H1 (cell line): Measurements from ENCODE around the gene ARPC4. TPM values are rescaled to one million over a fixed set of nuclear protein-coding genes. Genes with fewer than 3 reads are reported as not detected.

Source experiments
- CTCF ChIA-PET: fragments of 300-600 bp; sonication (Branson Sonifier 250); formaldehyde crosslinking; loops from one replicate; lab custom pipeline; 2021; ENCODE audit not compliant: partially characterized antibody; lab: Charles Lee
- POLR2A ChIA-PET: fragments of 300-600 bp; sonication (Branson Sonifier 250); formaldehyde crosslinking; loops from one replicate; lab custom pipeline; 2021; ENCODE audit warnings: inconsistent platforms; ENCODE audit not compliant: partially characterized antibody; lab: Charles Lee
- DNase-seq, 2 experiments: peaks; one replicate each; pipeline versions ENCODE4 v3.0.0 to v3.0.0-alpha.2; 2010 to 2022; ENCODE audit warnings: low spot score in 2 of 2, low read depth in 1 of 2, mixed read lengths in 1 of 2
- FAIRE-seq: peaks from 2 replicates; lab custom pipeline; 2011; peaks lifted over from hg19 to GRCh38; lab: Jason Lieb, UNC
- H2AFZ ChIP-seq: 2 replicates; pipeline ENCODE4 v1.8.1; 2012; ENCODE audit warnings: low read length, inconsistent platforms
- H2AK5ac ChIP-seq: 2 replicates; pipeline ENCODE4 v1.6.1; 2013; ENCODE audit warnings: low read depth, low read length
- H2BK120ac ChIP-seq: replicated peaks from 2 replicates; pipeline ENCODE3; 2013; ENCODE audit warnings: low read depth, low read length, inconsistent platforms
- H2BK12ac ChIP-seq: 2 replicates; pipeline ENCODE4 v1.6.1; 2013; ENCODE audit warnings: low read depth, low read length
- H2BK15ac ChIP-seq: 2 replicates; pipeline ENCODE4 v1.6.1; 2013; ENCODE audit warnings: low read length
- H2BK20ac ChIP-seq: 2 replicates; pipeline ENCODE4 v1.6.1; 2013; ENCODE audit warnings: low read length
- H2BK5ac ChIP-seq: 2 replicates; pipeline ENCODE4 v1.6.1; 2013; ENCODE audit warnings: low read depth, low read length
- H3K14ac ChIP-seq: 2 replicates; pipeline ENCODE4 v1.6.1; 2013; ENCODE audit warnings: inconsistent platforms; ENCODE audit not compliant: insufficient read length
- H3K18ac ChIP-seq: 2 replicates; pipeline ENCODE4 v1.6.1; 2013; ENCODE audit warnings: low read length; ENCODE audit errors: extremely low read depth
- H3K23ac ChIP-seq: 2 replicates; pipeline ENCODE4 v1.6.1; 2013; ENCODE audit warnings: inconsistent platforms; ENCODE audit not compliant: insufficient read length
- H3K23me2 ChIP-seq: 2 replicates; pipeline ENCODE4 v1.6.1; 2013; ENCODE audit warnings: low read depth, low read length
- H3K27ac ChIP-seq: 2 replicates; pipeline ENCODE4 v1.6.1; 2011; ENCODE audit warnings: low read depth, low read length, inconsistent platforms
- H3K27me3 ChIP-seq, 4 experiments: replicated peaks in 1 of 4; 1 replicate in 1 of 4; 2 replicates in 3 of 4; pipeline versions ENCODE4 v1.6.1 to v1.8.1; 2011 to 2013; ENCODE audit warnings: low read length in 3 of 4, mild to moderate bottlenecking in 3 of 4, inconsistent platforms in 2 of 4, mixed read lengths in 2 of 4, moderate library complexity in 1 of 4; ENCODE audit not compliant: control insufficient read depth in 3 of 4, insufficient read depth in 3 of 4; ENCODE audit errors: extremely low read depth in 1 of 4
- H3K36me3 ChIP-seq, 4 experiments: 2 replicates each; pipeline versions ENCODE4 v1.6.1 to v1.8.1; 2011 to 2013; ENCODE audit warnings: mild to moderate bottlenecking in 4 of 4, low read length in 3 of 4, moderate library complexity in 2 of 4, control low read depth in 1 of 4, inconsistent platforms in 1 of 4; ENCODE audit not compliant: insufficient read depth in 4 of 4, control insufficient read depth in 2 of 4
- H3K4ac ChIP-seq: replicated peaks from 2 replicates; pipeline ENCODE3; 2013; ENCODE audit warnings: low read length, low read depth, mixed read lengths, inconsistent platforms; ENCODE audit not compliant: insufficient read length
- H3K4me1 ChIP-seq, 4 experiments: replicated peaks in 1 of 4; 1 replicate in 1 of 4; 2 replicates in 3 of 4; pipeline versions ENCODE4 v1.6.1 to v1.8.1; 2011 to 2013; ENCODE audit warnings: low read length in 3 of 4, inconsistent platforms in 2 of 4, mixed read lengths in 1 of 4; ENCODE audit not compliant: insufficient read depth in 4 of 4, control insufficient read depth in 3 of 4
- H3K4me2 ChIP-seq, 2 experiments: 2 replicates each; pipeline versions ENCODE4 v1.6.1 to v1.8.1; 2011 to 2013; ENCODE audit warnings: low read depth in 2 of 2, low read length in 2 of 2, control low read depth in 1 of 2, inconsistent platforms in 1 of 2, mild to moderate bottlenecking in 1 of 2; ENCODE audit not compliant: insufficient read depth in 1 of 2
- H3K4me3 ChIP-seq, 4 experiments: fragments of 200-600, 300-600 bp in 1 of 4; sonication (generic), shearing (Covaris generic), sonication (Bioruptor Twin) in 1 of 4; 2 replicates each; pipeline versions ENCODE4 v1.5.1 to v1.8.1; 2011 to 2016; ENCODE audit warnings: low read length in 4 of 4, low read depth in 3 of 4, control low read depth in 2 of 4, inconsistent platforms in 2 of 4, mild to moderate bottlenecking in 2 of 4, mixed read lengths in 1 of 4, moderate library complexity in 1 of 4; ENCODE audit not compliant: insufficient read depth in 2 of 4; ENCODE audit errors: extremely low read depth in 1 of 4
- H3K56ac ChIP-seq: replicated peaks from 2 replicates; pipeline ENCODE3; 2013; ENCODE audit warnings: low read depth, mild to moderate bottlenecking, mixed read lengths, low read length, inconsistent platforms; ENCODE audit not compliant: insufficient read length
- H3K79me1 ChIP-seq: 2 replicates; pipeline ENCODE4 v1.6.1; 2013; ENCODE audit warnings: low read depth, low read length, control low read depth
- H3K79me2 ChIP-seq, 2 experiments: 2 replicates each; pipeline versions ENCODE4 v1.6.1 to v1.8.1; 2012 to 2013; ENCODE audit warnings: low read length in 2 of 2, mild to moderate bottlenecking in 2 of 2, inconsistent platforms in 1 of 2; ENCODE audit not compliant: insufficient read depth in 2 of 2, control insufficient read depth in 1 of 2
- H3K9ac ChIP-seq, 4 experiments: replicated peaks in 1 of 4; 1 replicate in 1 of 4; 2 replicates in 3 of 4; pipeline versions ENCODE4 v1.6.1 to v1.8.1; 2011 to 2013; ENCODE audit warnings: low read depth in 3 of 4, low read length in 3 of 4, control low read depth in 2 of 4, mild to moderate bottlenecking in 2 of 4, moderate library complexity in 2 of 4, inconsistent platforms in 1 of 4; ENCODE audit errors: extremely low read depth in 1 of 4
- H3K9me3 ChIP-seq, 2 experiments: 2 replicates each; pipeline versions ENCODE4 v1.6.1 to v1.8.1; 2012 to 2013; ENCODE audit warnings: mild to moderate bottlenecking in 2 of 2, moderate library complexity in 2 of 2, control low read depth in 1 of 2, inconsistent platforms in 1 of 2, low read depth in 1 of 2, low read length in 1 of 2, mixed read lengths in 1 of 2; ENCODE audit not compliant: insufficient read depth in 2 of 2
- H4K20me1 ChIP-seq, 2 experiments: replicated peaks in 1 of 2; 2 replicates each; pipeline versions ENCODE3 to v1.8.1; 2011 to 2013; ENCODE audit warnings: inconsistent platforms in 2 of 2, low read length in 2 of 2, mild to moderate bottlenecking in 1 of 2; ENCODE audit not compliant: insufficient read depth in 2 of 2, control insufficient read depth in 1 of 2
- H4K5ac ChIP-seq: 2 replicates; pipeline ENCODE4 v1.6.1; 2013; ENCODE audit warnings: low read length, low read depth, mixed read lengths, inconsistent platforms; ENCODE audit not compliant: insufficient read length
- H4K8ac ChIP-seq: 2 replicates; pipeline ENCODE4 v1.8.0; 2013; ENCODE audit warnings: mild to moderate bottlenecking, moderate library complexity, low read length, inconsistent platforms; ENCODE audit not compliant: insufficient read depth; ENCODE audit errors: extremely low read depth
- H4K91ac ChIP-seq: replicated peaks from 2 replicates; pipeline ENCODE3; 2013; ENCODE audit warnings: low read length, mixed read lengths, inconsistent platforms; ENCODE audit not compliant: insufficient read length
- ASH2L ChIP-seq: fragments of 200-600, 300-600 bp; sonication (generic); IDR thresholded peaks from one replicate; pipeline ENCODE4 v1.7.1; 2017; ENCODE audit warnings: low read length
- BACH1 ChIP-seq: IDR thresholded peaks from 2 replicates; pipeline ENCODE4 v1.6.1; 2012; ENCODE audit warnings: low read length, improper control_type of control experiment
- EGR1 ChIP-seq: IDR thresholded peaks from 2 replicates; pipeline ENCODE4 v1.6.1; 2011; ENCODE audit warnings: low read depth, low read length, borderline replicate concordance
- EP300 ChIP-seq, 2 experiments: IDR thresholded peaks; 1 replicate in 1 of 2; 2 replicates in 1 of 2; pipeline ENCODE4 v1.6.1; 2011 to 2012; ENCODE audit warnings: low read depth in 2 of 2, low read length in 2 of 2, mild to moderate bottlenecking in 2 of 2, borderline replicate concordance in 1 of 2, inconsistent platforms in 1 of 2, moderate library complexity in 1 of 2
- JUN ChIP-seq: IDR thresholded peaks from 2 replicates; pipeline ENCODE4 v1.6.1; 2011; ENCODE audit warnings: low read depth, mild to moderate bottlenecking, improper control_type of control experiment, low read length
- JUND ChIP-seq: IDR thresholded peaks from 2 replicates; pipeline ENCODE4 v1.6.1; 2011; ENCODE audit warnings: mild to moderate bottlenecking, improper control_type of control experiment, low read length
- MAFK ChIP-seq: IDR thresholded peaks from 2 replicates; pipeline ENCODE4 v1.6.1; 2012; ENCODE audit warnings: low read depth, mild to moderate bottlenecking, improper control_type of control experiment, low read length
- PHF8 ChIP-seq: fragments of 200-600 bp; sonication (generic); conservative IDR thresholded peaks from 2 replicates; pipeline ENCODE4 v1.7.1; 2012; ENCODE audit warnings: low read depth, mild to moderate bottlenecking, inconsistent platforms, low read length, moderate library complexity
- POLR2A ChIP-seq, 2 experiments: IDR thresholded peaks; 1 replicate in 1 of 2; 2 replicates in 1 of 2; pipeline ENCODE4 v1.6.1; 2011; ENCODE audit warnings: low read depth in 2 of 2, low read length in 2 of 2, mild to moderate bottlenecking in 2 of 2; ENCODE audit errors: control extremely low read depth in 1 of 2
- SP4 ChIP-seq: IDR thresholded peaks from 2 replicates; pipeline ENCODE4 v1.6.1; 2012; ENCODE audit warnings: low read length, inconsistent platforms
- SRF ChIP-seq: IDR thresholded peaks from 2 replicates; pipeline ENCODE4 v1.6.1; 2011; ENCODE audit warnings: mild to moderate bottlenecking, low read depth, low read length, moderate library complexity
- ZNF274 ChIP-seq: IDR thresholded peaks from 2 replicates; pipeline ENCODE4 v1.7.0; 2012; ENCODE audit warnings: low read length, borderline replicate concordance; ENCODE audit errors: extremely low read depth
- WGBS, 2 experiments: shearing (Covaris generic) in 1 of 2; methylation state at CpG; one replicate each; pipeline versions ENCODE4 v1.1.6 to v1.1.7; 2013 to 2015; ENCODE audit warnings: low lambda C conversion rate in 2 of 2, mixed read lengths in 2 of 2, inconsistent platforms in 1 of 2, low coverage in 1 of 2, missing lambda C conversion rate in 1 of 2; ENCODE audit not compliant: insufficient replicate concordance in 2 of 2, insufficient coverage in 1 of 2, insufficient read length in 1 of 2; ENCODE audit errors: extremely low coverage in 1 of 2, missing lambda C conversion rate in 1 of 2; 5-methylcytosine and 5-hydroxymethylcytosine counted together
- polyA plus RNA-seq, 7 experiments: library from polyadenylated mRNA; depleted of rRNA in 3 of 7; stranded (reverse) in 5 of 7; unstranded in 2 of 7; fragments of >200 nt in 5 of 7; fragments of 200-250 nt in 2 of 7; gene quantifications; 1 replicate in 5 of 7; 2 replicates in 1 of 7; 4 replicates in 1 of 7; pipeline versions ENCODE4 v1.2.1 to v1.2.3, GENCODE V29; 2011 to 2013; ENCODE audit warnings: missing spikeins in 2 of 7, mixed read lengths in 2 of 7
- total RNA-seq: library from RNA; stranded (reverse); fragmentation: NEBNext Ultra II Directional; extraction: Animal tissue kit (Norgen Biotek cat#: 25700); gene quantifications from 2 replicates; pipeline ENCODE4 v1.2.1, GENCODE V29; 2021

Gene ARPC4
- total and polyA plus RNA-seq, 2 of the 8 experiments (the other 6 are each of a cell fraction or from before 2014, with no cell fraction given): 138 to 154 TPM

- Histone ChIP-seq H2BK20ac (peak within 1 kb of the TSS; percentile 72; the same call in 1 of the 2 replicates), H3K4me2 (peak within 1 kb of the TSS; percentile 82 to 87), H4K5ac (peak within 1 kb of the TSS; percentile 89), H2BK12ac (0 out of 2 replicates have a peak within 1 kb of the TSS, but pooled peaks have one; percentile 71), H3K9ac (peak within 1 kb of the TSS; percentile 63 to 71 (median 68)), H3K23me2 (peaks cover 7% of the 10 kb centered on the region), H2AK5ac (0 out of 2 replicates have a peak within 1 kb of the TSS, but pooled peaks have one; percentile 39), H3K18ac (peak within 1 kb of the TSS; percentile 96), H3K14ac (no peak within 1 kb of the TSS), H3K79me2 (no peaks in the 10 kb centered on the region), H4K8ac (peak within 1 kb of the TSS; percentile 94), H3K4ac (peak within 1 kb of the TSS; percentile 94), H2BK120ac (no peak within 1 kb of the TSS), H2AFZ (peak within 1 kb of the TSS; percentile 60), H3K79me1 (no peaks in the 10 kb centered on the region), H4K91ac (peak within 1 kb of the TSS; percentile 18), H2BK15ac (peak within 1 kb of the TSS; percentile 55; the same call in 1 of the 2 replicates), H3K36me3 (peaks cover 0 to 25% (median 15%) of the 10 kb centered on the region in 4 experiments; a peak in 6 of 8 replicates), H3K9me3 (no peaks in the 10 kb centered on the region), H3K4me1 (peaks cover 0 to 6% (median under 1%) of the 10 kb centered on the region in 4 experiments; a peak in 2 of 7 replicates), H4K20me1 (peaks cover 0 to 4% of the 10 kb centered on the region in 2 experiments), H2BK5ac (peak within 1 kb of the TSS; percentile 84), H3K23ac (no peak within 1 kb of the TSS), H3K27me3 (no peaks in the 10 kb centered on the region), H3K4me3 (peak within 1 kb of the TSS; percentile 73 to 90 (median 78)), H3K56ac (peak within 1 kb of the TSS; percentile 66), H3K27ac (peak within 1 kb of the TSS; percentile 62; the same call in 1 of the 2 replicates)
- POLR2A ChIA-PET: interaction anchor here (0.7 to 2.8 kb wide), 12 partner anchors 14 to 108 kb away, joined by 3 to 10 read pairs (median 4); partner anchors contain the start of genes CRELD1 and PRRT3
- CTCF ChIA-PET: interaction anchor here (0.7 to 2.1 kb wide), 6 partner anchors 14 to 1070 kb away, joined by 3 to 9 read pairs (median 3); partner anchors contain the start of gene CRELD1
- WGBS, 2 experiments: 3% methylated on average over 42 of the region's 42 CpGs; no CpG with 5 or more reads in 1 of the 2 experiments
- FAIRE-seq: no peak
- peak; percentile 93 to 100 for DNase-seq
- TF ChIP-seq SRF (no peak), JUN (no peak), MAFK (no peak), ZNF274 (no peak), JUND (no peak), EGR1 (no peak), PHF8 (peak; percentile 73), ASH2L (peak; percentile 44), BACH1 (no peak), POLR2A (IDR thresholded peaks at IDR 0.05; ENCODE audit: control extremely low read depth in 1 of 2, low read depth in 2 of 2, low read length in 2 of 2) (peak in 1 of 2 experiments; percentile 69; a peak in 2 of 3 replicates), EP300 (IDR thresholded peaks at IDR 0.05; ENCODE audit: borderline replicate concordance in 1 of 2, low read depth in 2 of 2, low read length in 2 of 2) (no peak), SP4 (0 out of 2 replicates have a peak, but pooled peaks have one; percentile 66)
Observed at GRCh38 chr3:9843715-9844438, 51.0 kb downstream of the ARPC4 start, which contains the start of gene RPUSD3. Gene RPUSD3 (minus strand): TSS chr3:9844008. CDS start chr3:9843990, 18 bp downstream.
